ENCODE data around the gene CASP14. TPM values are rescaled to one million over a fixed set of nuclear protein-coding genes. Genes with fewer than 3 reads are reported as not detected.
A peak's percentile ranks its signal among the peaks of the same experiment; 100 is the strongest.

The CASP14 gene
- total and polyA plus RNA-seq, 2 experiments from 2014 or later = not detected

GRCh38 chr19:15022752-15023151 is 26.5 kb upstream of the CASP14 start:
- peak; percentile 72 for ATAC-seq
- no peaks in the 10 kb centered on the region; the same call in 1 of the 2 replicates for H4K20me1 ChIP-seq (replicated peaks; ENCODE audit: insufficient read depth)
- peaks cover 2% of the 10 kb centered on the region; the same call in 2 of the 3 replicates for H3K9me3 Mint-ChIP-seq
- H3K79me2 ChIP-seq (replicated peaks; ENCODE audit: insufficient read depth) = no peaks in the 10 kb centered on the region
- H3K36me3 ChIP-seq (ENCODE audit: insufficient read depth) = no peaks in the 10 kb centered on the region
- H3K9me2 ChIP-seq (ENCODE audit: insufficient read depth) = no peaks in the 10 kb centered on the region
- H2AFZ ChIP-seq = peak overlapping the region; percentile 84; the same call in 1 of the 2 replicates
- peaks cover 4% of the 10 kb centered on the region for H3K27me3 Mint-ChIP-seq (ENCODE audit: insufficient read depth, low read depth, poor library complexity)
- DNase-seq (ENCODE audit: low spot score) = peak; percentile 60
- H3K4me3 Mint-ChIP-seq = no peak overlapping the region
- no peaks in the 10 kb centered on the region for H3K4me1 ChIP-seq (ENCODE audit: insufficient read depth)
- no peaks in the 10 kb centered on the region for H3K4me1 Mint-ChIP-seq
- no peaks in the 10 kb centered on the region for H3F3A ChIP-seq (replicated peaks; ENCODE audit: low read depth)
- no peaks in the 10 kb centered on the region for H3K36me3 Mint-ChIP-seq (ENCODE audit: low read depth)
- H3K4me3 ChIP-seq = no peak overlapping the region
- H3K27ac Mint-ChIP-seq = no peak overlapping the region
- peaks cover 13% of the 10 kb centered on the region; the same call in 1 of the 2 replicates for H3K27me3 ChIP-seq (ENCODE audit: insufficient read depth)
- H3K27ac ChIP-seq (ENCODE audit: low read depth) = no peak overlapping the region
- TF ChIP-seq STAT1 (IDR thresholded peaks at IDR 0.05; ENCODE audit: unreplicated experiment) = no peak
- TF ChIP-seq ZNF114 (CRISPR knock-in tag; IDR thresholded peaks at IDR 0.05) = no peak
- no peak for TF ChIP-seq ZNF331 (CRISPR knock-in tag; IDR thresholded peaks at IDR 0.05; ENCODE audit: low read depth)
- TF ChIP-seq EZH2phosphoT487 (IDR thresholded peaks at IDR 0.05; ENCODE audit: unreplicated experiment) = no peak
- no peak for TF ChIP-seq ZNF462 (CRISPR knock-in tag; IDR thresholded peaks at IDR 0.05)
- TF ChIP-seq POLR2AphosphoS5 (IDR thresholded peaks at IDR 0.05; ENCODE audit: low read depth) = no peak
- TF ChIP-seq CTCF (conservative IDR thresholded peaks at IDR 0.05; ENCODE audit: low read depth in 2 of 2) = no peak
- TF ChIP-seq EZH2 (IDR thresholded peaks at IDR 0.05; ENCODE audit: low read depth, unreplicated experiment) = no peak
- TF ChIP-seq CREB1 (CRISPR knock-in tag; IDR thresholded peaks at IDR 0.05; ENCODE audit: low read depth) = no peak
- TF ChIP-seq NANOG (IDR thresholded peaks at IDR 0.05; ENCODE audit: borderline replicate concordance) = no peak
- TF ChIP-seq JUNB (IDR thresholded peaks at IDR 0.05; ENCODE audit: unreplicated experiment) = no peak
- TF ChIP-seq ETS1 (IDR thresholded peaks at IDR 0.05) = no peak
- no peak for TF ChIP-seq REST (IDR thresholded peaks at IDR 0.05; ENCODE audit: unreplicated experiment)
- H3K4me2 ChIP-seq = no peak overlapping the region
